ENCODE data around the gene CAMTA1. TPM values are rescaled to one million over a fixed set of nuclear protein-coding genes. Genes with fewer than 3 reads are reported as not detected.

The CAMTA1 gene
- total and polyA plus RNA-seq, 4 donors, result 48.1 to 140 (median 52.3) TPM

DNA sequence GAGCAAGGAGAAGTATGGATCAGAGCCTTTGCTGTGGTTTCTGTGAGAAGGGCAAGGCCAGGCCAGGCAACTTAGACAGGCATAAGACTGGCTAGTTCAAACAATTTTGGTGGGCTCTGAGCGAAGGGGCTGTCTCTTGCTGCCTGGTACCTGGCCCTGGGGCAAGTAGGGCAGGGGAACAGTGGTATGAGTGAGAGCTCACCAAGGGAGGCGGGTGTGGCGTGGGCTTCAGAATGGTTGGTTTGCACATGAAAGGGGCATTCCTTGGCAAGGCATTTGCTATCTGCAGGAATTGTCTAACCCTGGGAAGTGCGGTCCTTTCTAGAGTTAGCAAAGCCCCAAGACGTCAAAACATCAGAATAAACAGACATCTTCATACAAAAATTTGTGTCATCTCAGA lies 210.5 kb downstream of the CAMTA1 start:
- TF ChIP-seq, protein P1, sequence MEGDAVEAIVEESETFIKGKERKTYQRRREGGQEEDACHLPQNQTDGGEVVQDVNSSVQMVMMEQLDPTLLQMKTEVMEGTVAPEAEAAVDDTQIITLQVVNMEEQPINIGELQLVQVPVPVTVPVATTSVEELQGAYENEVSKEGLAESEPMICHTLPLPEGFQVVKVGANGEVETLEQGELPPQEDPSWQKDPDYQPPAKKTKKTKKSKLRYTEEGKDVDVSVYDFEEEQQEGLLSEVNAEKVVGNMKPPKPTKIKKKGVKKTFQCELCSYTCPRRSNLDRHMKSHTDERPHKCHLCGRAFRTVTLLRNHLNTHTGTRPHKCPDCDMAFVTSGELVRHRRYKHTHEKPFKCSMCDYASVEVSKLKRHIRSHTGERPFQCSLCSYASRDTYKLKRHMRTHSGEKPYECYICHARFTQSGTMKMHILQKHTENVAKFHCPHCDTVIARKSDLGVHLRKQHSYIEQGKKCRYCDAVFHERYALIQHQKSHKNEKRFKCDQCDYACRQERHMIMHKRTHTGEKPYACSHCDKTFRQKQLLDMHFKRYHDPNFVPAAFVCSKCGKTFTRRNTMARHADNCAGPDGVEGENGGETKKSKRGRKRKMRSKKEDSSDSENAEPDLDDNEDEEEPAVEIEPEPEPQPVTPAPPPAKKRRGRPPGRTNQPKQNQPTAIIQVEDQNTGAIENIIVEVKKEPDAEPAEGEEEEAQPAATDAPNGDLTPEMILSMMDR (IDR thresholded peaks at IDR 0.05; ENCODE audit: control extremely low read depth, extremely low read depth), result no peak
- ATAC-seq (ENCODE audit: insufficient read depth, low FRiP score) (no peak), DNase-seq (no peak)

DNA sequence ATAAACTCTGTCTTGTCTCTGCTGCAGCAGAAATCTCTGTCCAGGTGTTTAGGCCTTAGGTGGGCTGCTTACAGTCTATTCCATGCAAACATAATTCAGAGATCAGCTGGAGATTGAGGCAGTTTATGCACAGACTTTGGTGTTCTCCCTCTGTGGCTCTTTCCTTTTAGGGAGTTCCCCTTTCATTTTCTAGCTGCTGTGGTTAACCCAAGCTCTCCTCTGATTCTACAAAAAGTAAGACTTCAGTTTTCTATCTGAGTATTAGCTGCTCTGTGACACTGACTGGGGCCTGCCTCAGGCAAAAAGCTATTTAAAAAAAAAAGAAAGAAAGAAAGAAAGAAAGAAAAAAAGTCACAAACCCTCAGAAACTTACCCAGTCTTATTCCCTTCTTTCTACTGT lies 211.1 kb downstream of the CAMTA1 start:
- TF ChIP-seq, protein P1 (IDR thresholded peaks at IDR 0.05; ENCODE audit: control extremely low read depth, extremely low read depth), result no peak
- DNase-seq, result no peak
- H3K9ac ChIP-seq (ENCODE audit: insufficient read depth in 1 of 2, low read length in 2 of 2), result no peak overlapping the region

More for the DNA sequence above, 210.5 kb downstream of the CAMTA1 start:
- WGBS, 2 donors, result 90 to 91% methylated on average over 5 of the region's 5 CpGs
- Histone ChIP-seq H3K27ac (ENCODE audit: low read depth in 1 of 2, low read length in 1 of 2) (no peak overlapping the region), H3K9ac (ENCODE audit: insufficient read depth in 1 of 2, low read length in 2 of 2) (no peak overlapping the region), H3K4me3 (no peak overlapping the region), H3K4me1 (ENCODE audit: control insufficient read depth in 5 of 5, insufficient read depth in 5 of 5, low read length in 5 of 5) (no peaks in the 10 kb centered on the region), H3K27me3 (ENCODE audit: control insufficient read depth in 3 of 3, insufficient read depth in 3 of 3, low read length in 2 of 3) (no peaks in the 10 kb centered on the region), H3K9me3 (ENCODE audit: control insufficient read depth in 4 of 4, insufficient read depth in 3 of 4, low read length in 3 of 4) (peaks cover 0 to 3% (median 1%) of the 10 kb centered on the region in 4 donors), H3K36me3 (ENCODE audit: control insufficient read depth in 4 of 4, insufficient read depth in 4 of 4, low read length in 4 of 4) (no peaks in the 10 kb centered on the region)

DNA sequence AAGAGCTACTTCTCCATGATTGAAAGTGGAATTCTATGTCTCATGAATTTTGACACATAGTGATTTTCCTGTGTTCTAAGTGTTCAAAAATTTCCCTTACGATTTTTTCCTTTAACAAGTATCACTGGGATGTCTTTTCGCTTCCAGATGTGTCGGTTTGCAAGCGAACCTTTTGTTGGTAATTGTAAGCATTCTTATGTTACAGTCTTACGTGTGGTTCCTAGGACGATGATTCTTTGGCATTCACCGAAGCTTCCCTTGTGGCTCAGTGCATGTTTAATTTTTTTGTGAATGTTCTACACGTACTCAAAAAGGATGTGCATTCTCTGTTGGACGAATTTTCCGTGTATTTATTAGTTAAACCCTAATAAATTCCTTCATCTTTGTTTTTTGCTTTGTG lies 211.6 kb downstream of the CAMTA1 start:
- WGBS, 2 donors, result 83% methylated on average over 10 of the region's 10 CpGs
- H3K27ac ChIP-seq (ENCODE audit: low read depth in 1 of 2, low read length in 1 of 2), result no peak overlapping the region

More for the DNA sequence above, 211.1 kb downstream of the CAMTA1 start:
- Histone ChIP-seq H3K27ac (ENCODE audit: low read depth in 1 of 2, low read length in 1 of 2) (no peak overlapping the region), H3K9me3 (ENCODE audit: control insufficient read depth in 4 of 4, insufficient read depth in 3 of 4, low read length in 3 of 4) (peaks cover 0 to 3% (median 1%) of the 10 kb centered on the region in 4 donors), H3K4me3 (no peak overlapping the region), H3K27me3 (ENCODE audit: control insufficient read depth in 3 of 3, insufficient read depth in 3 of 3, low read length in 2 of 3) (no peaks in the 10 kb centered on the region), H3K4me1 (ENCODE audit: control insufficient read depth in 5 of 5, insufficient read depth in 5 of 5, low read length in 5 of 5) (no peaks in the 10 kb centered on the region), H3K36me3 (ENCODE audit: control insufficient read depth in 4 of 4, insufficient read depth in 4 of 4, low read length in 4 of 4) (no peaks in the 10 kb centered on the region)
- ATAC-seq (ENCODE audit: insufficient read depth, low FRiP score), result no peak

More for the DNA sequence above, 211.6 kb downstream of the CAMTA1 start:
- Histone ChIP-seq H3K9ac (ENCODE audit: insufficient read depth in 1 of 2, low read length in 2 of 2) (no peak overlapping the region), H3K27me3 (ENCODE audit: control insufficient read depth in 3 of 3, insufficient read depth in 3 of 3, low read length in 2 of 3) (no peaks in the 10 kb centered on the region), H3K4me3 (no peak overlapping the region), H3K4me1 (ENCODE audit: control insufficient read depth in 5 of 5, insufficient read depth in 5 of 5, low read length in 5 of 5) (no peaks in the 10 kb centered on the region), H3K9me3 (ENCODE audit: control insufficient read depth in 4 of 4, insufficient read depth in 3 of 4, low read length in 3 of 4) (peaks cover 0 to 3% (median 1%) of the 10 kb centered on the region in 4 donors), H3K36me3 (ENCODE audit: control insufficient read depth in 4 of 4, insufficient read depth in 4 of 4, low read length in 4 of 4) (no peaks in the 10 kb centered on the region)
- no peak for DNase-seq
- TF ChIP-seq, protein P1 (IDR thresholded peaks at IDR 0.05; ENCODE audit: control extremely low read depth, extremely low read depth), result no peak
- no peak for ATAC-seq (ENCODE audit: insufficient read depth, low FRiP score)

Measured in lung (tissue), 12 donors.